ENCODE data around the gene INAFM2.
A peak's percentile ranks its signal among the peaks of the same experiment; 100 is the strongest.

The INAFM2 gene

DNA sequence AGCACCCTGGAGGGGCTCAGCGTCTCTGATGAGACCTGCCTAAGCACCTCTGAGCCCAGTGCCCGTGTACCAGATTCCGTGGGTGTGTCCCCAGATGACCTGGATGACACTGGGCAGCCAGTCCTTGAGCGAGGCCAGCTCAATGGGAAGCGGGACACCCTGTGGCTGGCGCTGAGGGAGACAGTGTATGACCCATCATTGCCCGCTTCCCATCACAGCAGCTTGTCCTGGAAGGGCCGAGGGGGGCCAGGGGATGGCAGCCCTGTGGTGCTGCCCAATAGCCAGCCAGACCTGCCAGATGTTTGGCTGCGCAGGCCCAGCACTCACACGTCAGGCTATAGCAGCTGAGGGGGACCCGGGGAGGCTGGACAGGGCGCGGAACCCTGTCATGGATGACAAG lies 46.5 kb downstream of the INAFM2 start:
- no peak for DNase-seq (ENCODE audit: low read depth)
- H3K9me3 ChIP-seq (ENCODE audit: control insufficient read depth, low read length), result no peaks in the 10 kb centered on the region
- H3K9ac ChIP-seq (ENCODE audit: low read length), result no peak overlapping the region
- H3K27me3 ChIP-seq (replicated peaks; ENCODE audit: control insufficient read depth, insufficient read depth, low read length), result peaks cover 5% of the 10 kb centered on the region
- peaks cover 15% of the 10 kb centered on the region for H3K4me1 ChIP-seq (ENCODE audit: control insufficient read depth, insufficient read depth, low read length)
- no peak overlapping the region for H3K4me3 ChIP-seq (ENCODE audit: low read length)
- H3K36me3 ChIP-seq (ENCODE audit: control insufficient read depth, insufficient read depth, low read length, severe bottlenecking), result no peaks in the 10 kb centered on the region

DNA sequence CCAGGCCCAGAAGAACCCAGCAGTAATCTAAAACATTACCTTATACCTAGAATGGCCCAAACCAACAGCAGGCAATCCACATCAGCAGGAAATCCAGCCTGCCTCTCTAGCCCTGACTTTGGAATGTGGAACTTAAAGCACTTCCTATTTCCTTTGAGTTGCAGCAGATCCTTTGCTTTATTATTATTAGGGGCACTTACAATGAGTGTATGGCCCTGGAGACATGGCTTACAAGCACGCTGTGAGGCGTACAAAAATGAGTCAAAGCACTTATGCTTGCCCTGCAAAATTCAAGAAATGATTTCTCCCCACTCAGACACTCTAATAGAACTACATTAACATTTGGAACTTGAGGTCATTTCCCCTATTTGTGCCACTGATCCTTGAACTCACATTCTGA lies 49.5 kb downstream of the INAFM2 start:
- Histone ChIP-seq H3K4me1 (ENCODE audit: control insufficient read depth, insufficient read depth, low read length) (peaks cover 15% of the 10 kb centered on the region), H3K9ac (ENCODE audit: low read length) (no peak overlapping the region), H3K9me3 (ENCODE audit: control insufficient read depth, low read length) (no peaks in the 10 kb centered on the region), H3K4me3 (ENCODE audit: low read length) (no peak overlapping the region), H3K36me3 (ENCODE audit: control insufficient read depth, insufficient read depth, low read length, severe bottlenecking) (no peaks in the 10 kb centered on the region), H3K27me3 (replicated peaks; ENCODE audit: control insufficient read depth, insufficient read depth, low read length) (no peaks in the 10 kb centered on the region)
- peak; percentile 16 for DNase-seq (ENCODE audit: low read depth)
